T-helper 2 cell (primary cell): Measurements from ENCODE around the gene SDF4.

Experiments
- DNase-seq, 5 experiments: peaks; one replicate each; pipeline versions ENCODE4 v3.0.0 to v3.0.0-alpha.2; 2012 to 2022
- total RNA-seq, 2 donors: gene quantifications; one replicate each; lab custom pipeline; 2026; lab: John Stamatoyannopoulos, UW

Gene SDF4
- 113 to 162 reads per million in 2 donors for total RNA-seq

- peak; percentile 94 to 99 (median 95) for DNase-seq
Observed at GRCh38 chr1:1231400-1232207, at the start of gene SDF4. TSS of gene SDF4 (minus strand) at chr1:1232001. CDS start at chr1:1228772, 3,229 bp downstream.

- DNase-seq = no peak
Observed at GRCh38 chr1:1280782-1281481, 49.1 kb upstream of the SDF4 start.

GRCh38 chr1:1279028-1279427, 47.2 kb upstream of the SDF4 start:
- DNase-seq = no peak

GRCh38 chr1:1278620-1279019, 46.8 kb upstream of the SDF4 start:
- no peak for DNase-seq

- no peak for DNase-seq
Observed at GRCh38 chr1:1275836-1276235, 44.0 kb upstream of the SDF4 start.

- no peak for DNase-seq
Observed at GRCh38 chr1:1274931-1275431, 43.2 kb upstream of the SDF4 start.

- no peak for DNase-seq
Observed at GRCh38 chr1:1274299-1274930, 42.6 kb upstream of the SDF4 start.

- DNase-seq = peak; percentile 83 to 97 (median 89)
Observed at GRCh38 chr1:1273512-1274298, 41.9 kb upstream of the SDF4 start, which contains the start of gene UBE2J2. TSS of gene UBE2J2 (minus strand) at chr1:1273854. CDS start at chr1:1267992, 5,862 bp downstream.

GRCh38 chr1:1273209-1273511, 41.4 kb upstream of the SDF4 start:
- DNase-seq = no peak

- no peak for DNase-seq
Observed at GRCh38 chr1:1272341-1273208, 40.8 kb upstream of the SDF4 start.

GRCh38 chr1:1270813-1271212, 39.0 kb upstream of the SDF4 start:
- no peak for DNase-seq

- DNase-seq = no peak
Observed at GRCh38 chr1:1268284-1268682, 36.5 kb upstream of the SDF4 start.

GRCh38 chr1:1267488-1268283, 35.9 kb upstream of the SDF4 start:
- no peak for DNase-seq

GRCh38 chr1:1264868-1265272, 33.1 kb upstream of the SDF4 start:
- DNase-seq = no peak

- DNase-seq = no peak
Observed at GRCh38 chr1:1264026-1264425, 32.2 kb upstream of the SDF4 start.

GRCh38 chr1:1262758-1263157, 31.0 kb upstream of the SDF4 start:
- DNase-seq = no peak

GRCh38 chr1:1262071-1262470, 30.3 kb upstream of the SDF4 start:
- DNase-seq = no peak

GRCh38 chr1:1260843-1261560, 29.2 kb upstream of the SDF4 start:
- DNase-seq = no peak

GRCh38 chr1:1259951-1260600, 28.3 kb upstream of the SDF4 start:
- DNase-seq = no peak

GRCh38 chr1:1259540-1259939, 27.7 kb upstream of the SDF4 start:
- no peak for DNase-seq
